Activated CD4-positive, alpha-beta memory T cell treated with anti-CD3 and anti-CD28 coated beads for 36 hours (primary cell): ENCODE data around the gene LYPD1. TPM values are rescaled to one million over a fixed set of nuclear protein-coding genes. Genes with fewer than 3 reads are reported as not detected.

ENCODE experiments used
- CTCF ChIA-PET: fragments of 350-600 bp; sonication (Branson Sonifier 250); formaldehyde crosslinking; loops from one replicate; lab custom pipeline; 2021; ENCODE audit warnings: antibody characterized with exemption, inconsistent platforms; lab: Charles Lee
- POLR2A ChIA-PET: fragments of 350-600 bp; sonication (Branson Sonifier 250); formaldehyde crosslinking; loops from one replicate; lab custom pipeline; 2021; ENCODE audit warnings: antibody characterized with exemption; lab: Charles Lee
- DNase-seq: peaks from one replicate; pipeline ENCODE4 v3.0.0-alpha.2; 2020
- H3K27ac Mint-ChIP-seq: one replicate; pipeline ENCODE4 v1.8.0; 2021; ENCODE audit warnings: mixed read lengths
- H3K27me3 Mint-ChIP-seq: one replicate; pipeline ENCODE4 v1.8.0; 2021; ENCODE audit warnings: mixed read lengths
- H3K36me3 Mint-ChIP-seq: one replicate; pipeline ENCODE4 v1.8.0; 2021; ENCODE audit warnings: mixed read lengths
- H3K4me1 Mint-ChIP-seq: one replicate; pipeline ENCODE4 v1.8.0; 2021; ENCODE audit warnings: low read depth, mixed read lengths
- H3K4me3 Mint-ChIP-seq: one replicate; pipeline ENCODE4 v1.8.0; 2021; ENCODE audit warnings: mild to moderate bottlenecking, mixed read lengths
- H3K9me3 Mint-ChIP-seq: one replicate; pipeline ENCODE4 v1.8.0; 2021; ENCODE audit warnings: mixed read lengths
- intact Hi-C: fragments of 100-400 bp; cut with micrococcal nuclease; formaldehyde crosslinking; loops from one replicate; pipeline ENCODE4 v1.15.1; 2023
- total RNA-seq, 2 experiments: library from RNA; stranded (reverse); gene quantifications; one replicate each; pipeline ENCODE4 v1.2.3, GENCODE V29; 2021

Gene LYPD1
- total RNA-seq, 2 experiments from 2014 or later = not detected

DNA sequence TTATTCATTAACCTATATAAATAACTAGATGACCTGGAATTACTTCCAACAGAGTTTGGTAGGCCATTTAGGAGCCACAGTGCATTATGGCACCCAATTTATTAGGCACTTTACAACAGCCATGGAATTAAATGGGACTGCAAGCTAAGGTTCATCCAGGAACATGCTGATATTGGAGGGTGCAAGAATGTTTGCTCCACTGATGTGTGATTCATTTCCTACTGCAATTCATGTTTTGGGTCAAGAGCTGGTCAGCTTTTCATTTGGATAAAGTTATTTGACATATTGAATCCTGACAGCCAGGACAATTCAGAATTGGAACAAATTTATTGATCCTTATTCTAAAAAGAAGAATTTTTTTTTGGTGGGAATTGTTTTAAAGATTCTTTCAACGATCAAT is 11.8 kb upstream of the LYPD1 start:
- no peaks in the 10 kb centered on the region for H3K36me3 Mint-ChIP-seq

DNA sequence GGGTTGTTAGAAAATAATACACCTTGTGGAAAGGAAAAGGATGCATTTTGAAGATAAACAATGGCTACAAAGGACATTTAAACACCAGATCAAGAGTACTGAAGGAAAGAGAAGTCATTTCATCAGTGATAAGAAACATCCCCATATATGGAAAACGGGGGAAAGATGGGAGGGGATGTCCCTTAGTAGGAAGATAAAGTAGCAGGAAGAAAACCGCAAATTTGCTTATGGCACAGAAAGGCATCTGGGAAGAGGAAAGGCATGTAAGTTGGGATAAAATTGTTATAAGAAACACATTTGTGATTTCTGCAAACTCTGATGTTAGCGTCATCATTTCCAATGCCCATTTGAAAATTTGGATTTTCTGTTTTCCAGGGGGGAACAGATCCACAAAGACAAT is 10.5 kb upstream of the LYPD1 start:
- no peaks in the 10 kb centered on the region for H3K4me1 Mint-ChIP-seq
- POLR2A ChIA-PET = no interaction called here
- intact Hi-C loops = no loop called here
- H3K27ac Mint-ChIP-seq = no peak overlapping the region
- no peak for DNase-seq
- CTCF ChIA-PET = no interaction called here
- H3K9me3 Mint-ChIP-seq = no peaks in the 10 kb centered on the region
- H3K4me3 Mint-ChIP-seq = no peak overlapping the region
- no peaks in the 10 kb centered on the region for H3K36me3 Mint-ChIP-seq
- H3K27me3 Mint-ChIP-seq = no peaks in the 10 kb centered on the region

More for the DNA sequence above, 11.8 kb upstream of the LYPD1 start:
- CTCF ChIA-PET = no interaction called here
- H3K4me3 Mint-ChIP-seq = no peak overlapping the region
- POLR2A ChIA-PET = no interaction called here
- no peaks in the 10 kb centered on the region for H3K27me3 Mint-ChIP-seq
- no peaks in the 10 kb centered on the region for H3K9me3 Mint-ChIP-seq
- no peaks in the 10 kb centered on the region for H3K4me1 Mint-ChIP-seq
- intact Hi-C loops = no loop called here
- no peak overlapping the region for H3K27ac Mint-ChIP-seq
- DNase-seq = no peak

GRCh38 chr2:132678483-132678882 is 8.5 kb upstream of the LYPD1 start:
- intact Hi-C loops = no loop called here
- no peaks in the 10 kb centered on the region for H3K9me3 Mint-ChIP-seq

GRCh38 chr2:132677661-132678060 is 7.7 kb upstream of the LYPD1 start:
- intact Hi-C loops = no loop called here
- ChIA-PET POLR2A (no interaction called here), CTCF (no interaction called here)
- DNase-seq = no peak
- H3K36me3 Mint-ChIP-seq = no peaks in the 10 kb centered on the region
- H3K27me3 Mint-ChIP-seq = peaks cover 2% of the 10 kb centered on the region
- H3K27ac Mint-ChIP-seq = no peak overlapping the region
- H3K4me1 Mint-ChIP-seq = no peaks in the 10 kb centered on the region
- H3K4me3 Mint-ChIP-seq = no peak overlapping the region
- no peaks in the 10 kb centered on the region for H3K9me3 Mint-ChIP-seq

More at GRCh38 chr2:132678483-132678882, 8.5 kb upstream of the LYPD1 start:
- Mint-ChIP-seq H3K27ac (no peak overlapping the region), H3K36me3 (no peaks in the 10 kb centered on the region), H3K4me3 (no peak overlapping the region), H3K4me1 (no peaks in the 10 kb centered on the region), H3K27me3 (no peaks in the 10 kb centered on the region)
- POLR2A ChIA-PET = no interaction called here
- CTCF ChIA-PET = no interaction called here
- DNase-seq = no peak

GRCh38 chr2:132676999-132677398 is 7.0 kb upstream of the LYPD1 start:
- H3K4me3 Mint-ChIP-seq = no peak overlapping the region
- H3K4me1 Mint-ChIP-seq = no peaks in the 10 kb centered on the region
- H3K9me3 Mint-ChIP-seq = no peaks in the 10 kb centered on the region
- CTCF ChIA-PET = no interaction called here
- peaks cover 2% of the 10 kb centered on the region for H3K27me3 Mint-ChIP-seq
- POLR2A ChIA-PET = no interaction called here
- no peaks in the 10 kb centered on the region for H3K36me3 Mint-ChIP-seq
- no peak overlapping the region for H3K27ac Mint-ChIP-seq
- intact Hi-C loops = no loop called here
- no peak for DNase-seq

DNA sequence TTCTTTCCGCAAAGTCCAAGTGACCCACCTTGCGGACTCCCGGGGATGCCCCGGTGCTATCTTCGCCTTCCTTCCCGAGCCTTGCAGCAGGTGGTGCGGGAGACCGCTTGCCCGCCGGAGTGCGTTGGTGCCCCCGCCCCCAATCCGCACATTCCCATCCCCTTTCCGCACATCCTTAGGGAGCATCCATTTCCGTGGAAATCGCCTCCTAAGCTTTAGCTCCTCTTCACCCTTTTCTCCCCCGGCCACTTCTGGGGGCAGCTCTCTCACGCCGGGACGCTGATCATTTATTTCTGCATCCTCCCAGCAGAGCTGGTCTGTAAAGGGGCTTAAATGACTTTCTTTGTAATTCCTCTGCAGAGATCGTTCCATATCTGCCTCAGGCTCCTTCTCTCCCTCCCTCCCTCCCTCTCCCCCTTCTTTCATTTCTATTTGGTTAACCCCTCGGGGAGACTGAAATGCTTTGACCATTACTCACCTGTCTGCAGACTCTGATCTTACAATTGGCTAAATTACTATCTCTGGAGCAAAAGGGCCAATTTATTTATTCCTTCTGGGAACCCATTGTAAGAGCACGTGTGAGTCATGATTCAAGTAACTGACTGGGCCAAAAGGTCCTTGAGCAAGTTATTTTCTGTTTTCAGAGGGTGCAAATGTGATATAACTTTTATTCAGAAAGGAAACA is 1.3 kb upstream of the LYPD1 start:
- no peak overlapping the region for H3K4me3 Mint-ChIP-seq
- no peaks in the 10 kb centered on the region for H3K9me3 Mint-ChIP-seq
- no peaks in the 10 kb centered on the region for H3K4me1 Mint-ChIP-seq
- intact Hi-C loops = no loop called here
- H3K27me3 Mint-ChIP-seq = peaks cover 20% of the 10 kb centered on the region
- POLR2A ChIA-PET = no interaction called here
- CTCF ChIA-PET = no interaction called here
- DNase-seq = no peak
- H3K36me3 Mint-ChIP-seq = peaks cover 2% of the 10 kb centered on the region
- H3K27ac Mint-ChIP-seq = no peak overlapping the region

GRCh38 chr2:132670496-132671150 is 618 bp upstream of the LYPD1 start:
- no peak overlapping the region for H3K4me3 Mint-ChIP-seq
- H3K27me3 Mint-ChIP-seq = peaks cover 20% of the 10 kb centered on the region
- DNase-seq = no peak
- H3K36me3 Mint-ChIP-seq = peaks cover 2% of the 10 kb centered on the region
- ChIA-PET POLR2A (no interaction called here), CTCF (no interaction called here)
- H3K9me3 Mint-ChIP-seq = no peaks in the 10 kb centered on the region
- H3K27ac Mint-ChIP-seq = no peak overlapping the region
- H3K4me1 Mint-ChIP-seq = no peaks in the 10 kb centered on the region
- intact Hi-C loops = no loop called here

- intact Hi-C loops = no loop called here
- H3K4me3 Mint-ChIP-seq = no peak overlapping the region
- peaks cover 21% of the 10 kb centered on the region for H3K27me3 Mint-ChIP-seq
- H3K36me3 Mint-ChIP-seq = peaks cover 2% of the 10 kb centered on the region
- no peaks in the 10 kb centered on the region for H3K4me1 Mint-ChIP-seq
- H3K9me3 Mint-ChIP-seq = no peaks in the 10 kb centered on the region
- ChIA-PET POLR2A (no interaction called here), CTCF (no interaction called here)
- no peak overlapping the region for H3K27ac Mint-ChIP-seq
- no peak for DNase-seq
Measured at GRCh38 chr2:132668987-132669907, 758 bp downstream of the LYPD1 start.

GRCh38 chr2:132668189-132668823 is 1.7 kb downstream of the LYPD1 start:
- POLR2A ChIA-PET = no interaction called here
- H3K9me3 Mint-ChIP-seq = no peaks in the 10 kb centered on the region
- peaks cover 2% of the 10 kb centered on the region for H3K36me3 Mint-ChIP-seq
- H3K27ac Mint-ChIP-seq = no peak overlapping the region
- H3K4me3 Mint-ChIP-seq = no peak overlapping the region
- CTCF ChIA-PET = no interaction called here
- H3K4me1 Mint-ChIP-seq = no peaks in the 10 kb centered on the region
- intact Hi-C loops = no loop called here
- DNase-seq = no peak
- H3K27me3 Mint-ChIP-seq = peaks cover 21% of the 10 kb centered on the region

DNA sequence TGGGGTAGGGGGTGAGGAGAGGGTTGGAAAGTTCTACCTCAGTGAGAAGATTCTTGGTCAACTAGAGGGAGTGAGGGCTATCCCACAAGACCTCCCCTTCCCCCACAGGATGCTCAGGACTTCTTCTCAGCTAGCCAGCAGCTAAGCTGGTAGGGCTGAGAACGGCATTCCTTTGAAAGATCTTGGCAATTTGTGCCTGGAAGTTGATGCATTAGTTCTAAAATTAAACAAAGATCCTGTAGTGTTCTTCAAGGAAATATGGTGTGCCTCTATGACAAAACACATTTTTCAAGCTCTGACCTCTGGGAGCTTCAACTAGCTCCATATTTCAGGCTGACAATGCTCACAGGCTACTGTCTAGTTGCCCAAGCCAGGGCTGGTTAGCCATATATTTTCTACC is 2.3 kb downstream of the LYPD1 start:
- H3K27me3 Mint-ChIP-seq = peaks cover 19% of the 10 kb centered on the region

GRCh38 chr2:132665401-132666140 is 4.4 kb downstream of the LYPD1 start:
- H3K36me3 Mint-ChIP-seq = no peaks in the 10 kb centered on the region
- no peak overlapping the region for H3K27ac Mint-ChIP-seq
- no peaks in the 10 kb centered on the region for H3K4me1 Mint-ChIP-seq
- no peak for DNase-seq
- intact Hi-C loops = no loop called here
- H3K4me3 Mint-ChIP-seq = no peak overlapping the region
- ChIA-PET CTCF (no interaction called here), POLR2A (no interaction called here)
- peaks cover 10% of the 10 kb centered on the region for H3K27me3 Mint-ChIP-seq
- H3K9me3 Mint-ChIP-seq = no peaks in the 10 kb centered on the region

More for the DNA sequence above, 2.3 kb downstream of the LYPD1 start:
- Mint-ChIP-seq H3K36me3 (peaks cover 2% of the 10 kb centered on the region), H3K9me3 (no peaks in the 10 kb centered on the region), H3K27ac (no peak overlapping the region), H3K4me1 (no peaks in the 10 kb centered on the region), H3K4me3 (no peak overlapping the region)
- CTCF ChIA-PET = no interaction called here
- POLR2A ChIA-PET = no interaction called here
- no peak for DNase-seq
- intact Hi-C loops = no loop called here
